ENCODE measurements around the gene EXOC5.
"Not testable (repeated sequence)": the region's sequence is repeated elsewhere in the genome, so short reads cannot be mapped to it uniquely, and the experiment has no call there.

Gene EXOC5

DNA sequence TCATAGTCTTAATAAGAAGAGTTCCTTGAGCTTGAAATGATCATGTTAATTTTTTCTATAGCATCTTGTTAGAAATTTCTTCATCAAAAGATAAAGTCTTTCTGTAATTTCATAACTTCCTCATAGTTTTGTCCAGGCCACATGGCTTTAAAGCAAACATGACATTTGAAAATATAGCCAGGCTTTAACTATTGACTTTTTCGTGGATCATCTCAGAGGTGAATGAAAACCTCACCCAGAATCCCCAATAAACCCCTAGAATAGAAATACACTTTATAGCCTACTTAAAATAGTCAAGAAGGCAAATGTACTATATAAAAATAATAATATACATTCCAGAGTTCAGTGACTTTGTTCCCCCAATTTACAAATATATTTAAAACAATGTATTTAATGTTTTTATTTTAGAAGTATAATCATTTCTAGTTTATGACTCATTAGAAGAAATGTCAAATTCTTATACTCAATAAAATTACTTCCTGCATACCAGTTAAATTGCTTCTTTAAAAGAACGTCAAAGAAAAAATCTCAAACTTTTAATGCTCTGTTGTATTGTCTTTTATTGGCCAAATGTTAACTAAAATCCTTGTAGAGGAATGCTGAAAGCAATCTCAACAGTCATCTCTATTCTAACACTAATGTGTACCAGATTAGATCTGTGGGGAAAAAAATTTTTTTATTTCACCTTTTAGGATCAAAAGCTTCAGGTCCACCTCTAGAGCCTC is 21.6 kb downstream of the EXOC5 start:
- DNase-seq = no peak

DNA sequence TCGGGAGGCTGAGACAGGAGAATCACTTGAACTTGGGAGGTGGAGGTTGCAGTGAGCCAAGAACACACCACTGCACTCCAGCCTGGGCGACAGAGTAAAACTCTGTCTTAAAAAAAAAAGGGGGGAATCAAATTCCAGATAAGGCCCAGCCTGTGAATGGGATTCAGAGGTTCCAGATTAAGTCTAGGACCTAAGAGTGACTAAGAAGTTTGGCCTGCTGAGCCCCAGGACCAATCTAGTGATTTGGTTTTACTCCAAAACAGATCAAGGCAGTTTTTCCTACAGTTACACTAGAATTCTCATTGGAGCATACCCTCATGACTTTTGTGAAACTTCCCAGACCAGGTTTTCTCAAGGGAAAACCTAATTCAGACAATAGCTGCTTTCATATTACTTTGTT is 22.8 kb downstream of the EXOC5 start:
- DNase-seq = no peak

DNA sequence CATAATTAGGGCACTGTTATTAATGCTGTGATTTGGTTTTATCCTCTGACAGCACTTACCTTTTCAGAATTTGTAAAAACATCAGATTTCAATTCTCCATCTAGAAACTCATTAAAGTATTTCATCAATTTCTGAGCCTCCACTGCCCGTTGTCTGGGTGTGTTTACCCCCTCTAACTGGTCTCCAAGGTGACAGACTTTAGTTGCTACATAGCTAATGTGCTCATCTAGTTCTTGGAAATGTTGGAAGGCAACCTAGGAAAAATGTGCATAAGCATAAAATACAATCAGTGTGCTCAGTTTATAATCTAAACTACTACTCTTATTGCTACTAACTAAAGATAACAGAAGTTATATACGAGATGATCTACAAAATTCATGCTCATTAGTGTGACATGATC is 24.6 kb downstream of the EXOC5 start:
- no peak for DNase-seq

DNA sequence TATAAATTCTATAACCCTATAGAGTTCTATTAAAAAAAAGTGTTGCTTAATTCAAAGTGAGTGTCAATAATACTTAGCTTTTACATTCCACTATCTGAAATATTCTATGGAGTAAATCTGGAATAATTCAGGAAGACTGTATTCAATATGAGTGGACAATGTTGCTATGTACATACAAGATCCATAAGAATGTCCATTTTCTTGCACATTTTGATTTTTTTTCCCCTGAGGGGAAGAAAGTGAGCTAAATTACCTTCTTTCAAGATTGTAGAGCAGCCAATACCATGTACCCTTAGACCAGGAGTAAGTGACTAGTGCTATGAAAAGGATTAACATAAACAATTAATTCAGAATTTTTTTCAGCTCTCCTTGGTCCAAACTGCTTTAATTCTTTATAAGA is 25.4 kb downstream of the EXOC5 start:
- no peak for DNase-seq

DNA sequence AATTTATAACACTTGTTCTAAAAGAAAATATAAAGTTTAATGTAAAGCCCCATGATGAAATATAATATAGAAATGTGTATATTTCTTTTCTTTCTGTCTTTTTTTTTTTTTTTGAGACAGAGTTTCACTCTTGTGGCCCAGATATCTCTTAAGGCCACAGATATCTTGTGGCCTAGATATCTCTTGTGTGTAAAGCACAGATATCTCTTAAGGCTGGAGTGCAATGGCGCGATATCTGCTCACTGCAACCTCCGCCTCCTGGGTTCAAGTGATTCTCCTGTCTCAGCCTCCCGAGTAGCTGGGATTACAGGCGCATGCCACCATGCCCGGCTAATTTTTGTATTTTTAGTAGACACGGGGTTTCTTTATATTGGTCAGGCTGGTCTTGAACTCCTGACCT is 28.6 kb downstream of the EXOC5 start:
- DNase-seq = not testable (repeated sequence)

DNA sequence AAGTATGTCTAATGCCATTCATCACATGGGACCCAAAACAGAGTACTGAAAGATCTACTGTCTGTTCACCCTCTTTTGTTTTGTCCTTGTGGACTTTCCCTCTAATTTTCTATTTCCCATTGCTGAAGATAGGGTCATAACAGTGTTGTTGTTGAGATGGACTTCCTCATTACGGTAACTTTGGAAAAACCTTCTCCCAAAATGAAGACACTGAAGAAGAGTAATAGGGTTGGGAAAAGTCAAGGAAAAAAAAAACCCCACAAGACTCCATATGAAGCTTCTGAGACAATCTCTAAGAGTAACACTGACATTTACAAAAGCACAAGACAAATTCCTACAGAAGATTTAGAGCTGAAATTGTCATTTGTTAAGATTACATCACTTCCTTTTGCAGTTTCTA is 36.7 kb downstream of the EXOC5 start:
- no peak for DNase-seq

DNA sequence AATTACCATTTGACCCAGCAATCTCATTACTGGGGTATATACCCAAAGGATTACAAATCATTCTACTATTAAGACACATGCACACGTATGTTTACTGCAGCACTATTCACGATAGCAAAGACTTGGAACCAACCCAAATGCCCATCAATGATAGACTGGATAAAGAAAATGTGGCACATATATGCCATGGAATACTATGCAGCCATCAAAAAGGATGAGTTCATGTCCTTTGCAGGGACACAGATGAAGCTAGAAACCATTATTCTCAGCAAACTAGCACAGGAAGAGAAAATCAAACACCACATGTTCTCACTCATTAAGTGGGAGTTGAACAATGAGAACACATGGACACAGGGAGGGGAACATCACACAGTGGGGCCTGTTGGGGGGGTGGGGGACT is 40.4 kb downstream of the EXOC5 start:
- DNase-seq = not testable (repeated sequence)

DNA sequence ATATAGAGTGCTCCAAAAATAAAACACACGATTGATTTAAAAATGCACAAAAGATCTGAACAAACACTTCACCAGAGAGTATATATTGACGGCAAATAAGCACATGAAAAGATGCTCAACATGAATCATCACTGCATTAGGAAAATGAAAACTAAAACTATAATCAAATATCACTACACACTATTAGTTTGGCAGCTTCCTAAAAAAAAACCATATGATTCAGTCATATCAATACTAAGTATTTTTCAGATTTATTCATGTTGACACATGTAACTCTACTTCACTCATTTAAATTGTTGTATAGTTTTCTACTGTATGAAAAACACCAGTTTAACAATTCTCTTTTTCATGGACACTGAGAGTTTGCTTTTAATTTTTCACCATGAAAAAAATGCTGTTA is 41.6 kb downstream of the EXOC5 start:
- no peak for DNase-seq

DNA sequence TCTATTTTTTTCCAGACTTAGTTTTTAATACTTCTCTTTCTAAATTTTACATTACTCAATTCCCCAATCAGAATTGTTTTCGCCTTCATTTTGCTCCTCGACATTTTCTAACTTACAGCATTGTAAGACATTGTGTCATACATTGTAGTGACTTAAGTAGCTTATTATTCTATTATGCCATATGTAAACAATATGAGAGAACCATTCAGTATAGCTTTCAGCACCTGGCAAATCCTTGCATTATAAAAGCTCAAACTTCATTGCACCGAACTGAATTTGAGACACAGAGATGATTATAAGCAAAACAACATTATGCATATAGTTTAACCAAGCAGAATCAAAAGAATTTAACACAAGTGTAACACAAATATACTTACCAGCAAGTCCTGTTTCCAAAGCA is 46.8 kb downstream of the EXOC5 start:
- DNase-seq = no peak

DNA sequence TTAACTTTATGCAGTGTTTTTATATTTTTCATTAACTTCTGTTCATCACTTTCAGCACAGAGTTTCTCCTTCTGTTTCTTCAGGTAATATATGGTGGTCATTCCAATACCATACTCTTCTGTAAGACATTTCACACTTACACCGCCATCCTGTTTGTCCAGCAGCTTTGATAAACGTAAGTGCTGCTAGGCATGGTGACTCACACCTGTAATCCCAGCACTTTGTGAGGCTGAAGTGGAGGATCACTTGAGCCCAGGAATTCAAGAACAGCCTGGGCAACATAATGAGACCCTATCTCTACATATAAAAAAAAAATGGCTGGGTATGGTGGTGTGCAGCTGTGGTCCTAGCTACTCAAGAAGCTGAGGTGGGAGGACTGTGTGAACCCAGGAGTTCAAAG is 55.8 kb downstream of the EXOC5 start:
- DNase-seq = no peak

DNA sequence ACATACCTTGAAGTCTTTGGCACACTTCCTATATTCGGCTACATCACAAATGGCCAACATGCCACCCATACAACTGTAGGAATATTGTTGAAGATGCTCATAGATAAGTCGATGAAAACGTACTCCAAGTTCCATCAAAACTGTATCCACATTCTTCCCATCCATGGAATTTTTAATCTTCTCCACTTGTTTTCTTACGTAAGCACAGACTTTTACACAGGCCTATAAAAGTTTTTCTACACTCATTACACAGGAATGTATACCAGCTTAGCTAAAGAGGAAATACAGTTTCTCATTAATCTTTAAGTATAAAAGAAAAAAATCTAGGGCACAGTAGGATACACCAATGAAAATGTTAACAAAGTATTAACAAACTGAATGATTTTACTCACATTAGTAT is 59.1 kb downstream of the EXOC5 start:
- DNase-seq = no peak

DNA sequence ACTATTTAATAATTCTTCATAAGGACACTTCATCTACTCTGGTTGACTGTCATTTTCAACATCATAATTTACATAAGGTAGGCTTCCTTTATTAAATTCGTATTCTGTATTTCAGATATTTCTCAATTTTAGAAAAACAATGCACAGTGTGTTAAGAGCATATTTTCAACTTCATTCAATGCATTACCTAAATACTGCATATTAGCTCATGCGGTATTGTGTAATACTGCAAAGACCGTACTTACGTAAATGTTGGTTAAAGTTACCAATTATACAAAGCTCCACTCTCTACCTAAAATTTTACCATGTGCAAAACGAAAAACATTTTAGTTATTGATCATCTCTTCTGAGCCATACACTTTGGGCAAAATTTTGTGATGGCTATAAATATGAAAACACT is 62.8 kb downstream of the EXOC5 start:
- DNase-seq = no peak

DNA sequence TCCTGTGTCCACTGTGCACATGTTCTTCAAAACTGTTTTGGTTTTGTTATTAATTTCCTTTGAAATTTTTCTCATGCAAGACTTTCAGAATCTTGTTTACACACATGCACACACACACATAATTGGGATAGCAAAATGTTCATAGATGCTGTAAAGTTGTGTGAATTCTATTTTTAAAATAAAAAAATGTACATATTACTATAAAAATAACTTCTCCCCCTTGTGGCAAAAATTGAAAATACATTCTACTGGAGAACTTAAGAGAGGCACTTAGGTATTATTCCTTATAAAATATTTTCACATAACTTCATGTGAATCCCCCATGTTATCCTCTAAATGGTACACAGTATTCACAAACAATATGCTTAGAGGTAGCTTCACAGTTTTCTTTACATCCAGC is 66.0 kb downstream of the EXOC5 start:
- not testable (repeated sequence) for DNase-seq

DNA sequence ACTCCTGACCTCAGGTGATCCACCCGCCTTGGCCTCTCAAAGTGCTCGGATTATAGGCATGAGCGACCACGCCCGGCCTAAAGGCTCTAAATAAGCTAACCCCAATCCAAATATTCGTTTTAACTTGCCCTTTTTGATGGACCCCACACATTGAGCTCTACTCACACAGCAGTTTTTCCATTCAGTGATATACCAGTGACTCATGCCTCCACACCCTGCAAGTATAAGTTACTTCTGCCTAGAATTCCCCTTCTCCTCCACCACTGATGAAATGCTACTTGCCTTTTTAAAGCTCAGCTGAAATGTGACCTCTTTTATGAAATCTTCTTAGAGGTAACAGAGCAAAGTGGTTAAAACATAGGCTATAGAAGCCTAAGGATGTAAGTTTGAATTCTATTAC is 68.8 kb downstream of the EXOC5 start:
- no peak for DNase-seq

DNA sequence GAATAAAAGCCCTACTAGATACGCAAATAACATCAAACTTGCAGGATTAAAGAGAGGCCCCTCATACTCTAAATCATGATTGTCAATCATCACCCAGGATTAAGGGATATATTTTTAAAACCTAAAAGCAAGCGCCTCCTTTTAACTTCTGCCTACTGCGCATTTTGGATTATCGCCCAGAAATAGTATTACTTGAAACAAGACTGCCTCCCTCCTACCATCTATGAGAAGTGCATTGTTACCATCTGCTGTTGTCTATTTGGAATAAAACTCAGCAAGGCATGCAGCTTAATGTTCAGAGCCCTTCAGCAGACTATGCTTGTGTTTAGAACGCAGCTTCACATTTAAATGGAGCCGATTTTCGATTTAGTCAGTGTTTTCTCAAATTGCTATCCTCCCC is 79.6 kb downstream of the EXOC5 start:
- DNase-seq = no peak

DNA sequence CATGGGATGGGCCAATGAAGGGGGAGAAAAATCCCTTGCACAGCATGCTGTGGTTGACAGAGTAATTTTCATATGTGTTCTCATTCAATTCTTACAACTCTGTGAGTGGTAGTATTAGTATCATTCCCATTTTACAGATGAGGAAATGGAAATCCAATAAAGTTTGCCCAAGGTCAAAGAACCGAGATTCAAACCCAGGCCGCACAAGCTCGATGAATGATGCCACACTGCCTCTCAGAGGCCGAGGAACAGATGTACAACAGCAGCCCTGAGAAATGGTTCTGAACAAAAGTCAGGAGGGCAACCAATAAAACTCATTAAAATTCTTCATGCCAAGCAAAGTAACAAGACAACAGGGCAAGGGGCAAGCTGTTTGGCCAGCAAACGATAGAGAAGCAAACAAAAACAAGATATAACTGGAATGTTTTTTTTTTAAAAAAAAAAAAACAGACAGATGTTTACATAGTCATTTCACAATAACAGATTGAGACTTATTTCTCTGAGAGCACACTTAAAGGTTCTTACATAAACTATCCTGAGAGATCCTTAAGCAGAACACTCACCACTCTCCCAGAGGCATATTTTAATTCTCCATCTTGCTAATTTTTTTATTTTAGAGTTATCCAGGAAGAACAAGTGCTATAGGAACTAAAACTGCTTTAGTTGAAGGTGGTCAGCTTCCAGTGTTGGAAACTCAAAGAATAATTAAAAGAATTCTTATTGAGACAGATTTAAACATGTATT is 85.8 kb downstream of the EXOC5 start:
- no peak for DNase-seq

DNA sequence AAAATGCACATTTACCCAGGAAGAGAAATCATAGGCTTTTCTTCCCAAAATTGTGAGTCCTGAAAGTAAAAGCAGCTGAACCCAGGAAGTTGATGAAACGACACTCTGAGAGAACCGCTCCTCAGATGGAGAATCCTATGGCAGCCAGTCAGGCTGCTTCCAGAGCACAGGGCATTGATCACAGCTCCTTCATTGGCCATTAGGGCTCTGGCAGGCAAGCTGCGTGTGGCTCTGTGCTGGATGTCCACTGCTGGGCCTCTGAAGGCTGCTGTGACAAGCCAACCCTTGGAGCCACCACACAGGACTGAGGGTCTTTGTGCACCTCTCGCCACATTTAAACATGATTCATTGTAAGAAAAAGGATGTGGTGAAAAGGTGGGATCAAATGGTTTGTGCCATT is 89.4 kb downstream of the EXOC5 start:
- DNase-seq = no peak

DNA sequence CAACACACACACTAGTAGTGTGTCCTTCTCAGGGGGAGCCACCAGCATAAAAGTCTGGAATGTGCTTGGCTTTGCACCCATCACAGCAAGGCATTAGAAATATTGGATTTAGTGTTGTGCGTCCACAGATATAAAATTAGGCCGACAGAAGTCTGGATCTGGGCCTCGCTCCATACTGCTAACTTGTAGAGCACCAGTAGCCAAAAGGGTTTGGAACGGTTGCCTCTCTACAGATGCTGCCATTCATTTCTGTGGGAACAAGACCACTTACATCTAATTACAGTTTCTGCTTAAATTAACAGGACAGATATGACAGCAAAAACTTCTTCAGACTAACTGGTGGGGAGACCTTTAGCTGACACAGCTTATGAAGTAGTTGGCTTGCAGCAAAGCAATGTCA is 94.2 kb downstream of the EXOC5 start:
- DNase-seq = no peak

DNA sequence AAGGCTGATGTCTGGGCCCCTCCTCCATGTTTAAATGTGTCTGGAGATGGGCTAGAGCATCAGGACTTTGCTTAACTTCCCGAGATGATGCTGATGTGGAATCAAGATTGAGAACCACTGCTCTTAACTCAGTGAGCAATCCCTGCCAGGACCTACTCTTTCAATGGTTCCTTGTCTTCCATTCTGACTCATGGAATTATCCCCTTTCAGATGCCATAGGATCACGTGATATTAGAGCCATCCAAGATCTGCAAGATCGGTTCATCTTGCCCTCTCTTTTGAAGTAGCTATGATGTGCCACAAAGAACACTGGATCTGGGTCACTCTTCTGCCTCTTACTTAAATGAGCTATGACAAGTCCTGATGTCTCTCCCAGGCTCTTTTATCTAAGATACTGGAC is 96.8 kb downstream of the EXOC5 start:
- DNase-seq = no peak

DNA sequence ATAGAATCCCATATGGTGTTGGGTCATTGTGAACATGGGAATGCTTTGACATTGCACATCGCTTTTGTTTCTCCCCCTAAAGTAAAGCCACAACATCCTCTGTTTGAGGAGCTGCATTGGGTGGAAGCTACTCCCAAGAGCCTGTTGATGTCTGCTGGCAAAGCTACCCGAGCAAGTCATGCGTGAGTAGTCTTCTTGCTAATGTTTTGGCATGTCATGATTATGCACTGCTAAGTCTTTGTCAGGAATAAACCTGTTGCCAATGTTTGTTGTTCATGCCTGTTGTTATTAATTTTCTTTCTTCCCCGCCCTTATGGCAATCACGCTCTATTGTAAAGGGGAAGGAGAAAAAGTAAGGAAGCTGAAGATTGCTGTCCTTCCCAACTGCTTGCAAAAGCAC is 97.3 kb downstream of the EXOC5 start:
- no peak for DNase-seq

DNA sequence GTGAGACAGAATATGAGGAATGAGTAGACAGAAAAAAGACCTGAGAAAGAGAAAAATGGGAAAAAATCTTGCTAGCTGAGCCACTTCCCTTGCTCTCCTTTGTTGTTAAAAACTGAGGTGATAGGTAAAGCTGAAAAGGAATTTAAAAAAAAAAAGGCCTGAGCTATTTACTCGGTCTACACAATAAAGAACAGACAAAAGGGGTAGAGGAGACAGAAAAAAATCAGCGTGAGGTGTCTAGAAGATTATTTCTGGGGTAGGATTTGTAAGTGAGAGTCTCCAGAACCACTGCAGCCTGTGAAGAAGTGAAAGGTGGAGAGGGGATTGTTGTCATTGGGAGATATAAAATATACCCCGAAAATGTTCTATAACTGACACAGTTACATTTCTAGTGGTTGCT is 98.8 kb downstream of the EXOC5 start:
- no peak for DNase-seq

DNA sequence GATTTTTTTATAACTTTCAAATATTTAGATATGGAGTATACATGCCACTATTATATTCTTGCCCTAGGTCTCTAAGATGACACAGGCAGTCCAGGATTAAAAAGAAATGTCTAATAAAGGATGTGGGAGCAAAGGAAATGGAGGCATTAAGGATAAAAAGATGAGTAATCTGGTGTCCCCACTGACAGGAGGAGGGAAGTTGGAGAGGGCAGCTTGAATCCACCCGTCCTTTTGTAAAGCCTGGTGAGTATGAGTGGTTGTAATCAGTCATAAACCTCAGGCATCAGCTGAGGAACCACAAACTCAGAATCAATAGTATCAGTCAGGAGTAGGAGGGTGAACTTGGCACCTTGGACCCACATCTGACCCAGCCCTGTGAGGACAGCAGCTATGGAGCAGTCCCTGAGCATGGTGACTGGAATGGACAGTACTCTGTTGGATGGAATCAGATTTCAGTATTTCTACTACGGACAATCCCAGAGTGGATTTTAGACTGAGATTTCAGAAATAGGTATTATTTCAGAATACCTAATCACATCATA is 100.5 kb downstream of the EXOC5 start:
- DNase-seq = no peak

DNA sequence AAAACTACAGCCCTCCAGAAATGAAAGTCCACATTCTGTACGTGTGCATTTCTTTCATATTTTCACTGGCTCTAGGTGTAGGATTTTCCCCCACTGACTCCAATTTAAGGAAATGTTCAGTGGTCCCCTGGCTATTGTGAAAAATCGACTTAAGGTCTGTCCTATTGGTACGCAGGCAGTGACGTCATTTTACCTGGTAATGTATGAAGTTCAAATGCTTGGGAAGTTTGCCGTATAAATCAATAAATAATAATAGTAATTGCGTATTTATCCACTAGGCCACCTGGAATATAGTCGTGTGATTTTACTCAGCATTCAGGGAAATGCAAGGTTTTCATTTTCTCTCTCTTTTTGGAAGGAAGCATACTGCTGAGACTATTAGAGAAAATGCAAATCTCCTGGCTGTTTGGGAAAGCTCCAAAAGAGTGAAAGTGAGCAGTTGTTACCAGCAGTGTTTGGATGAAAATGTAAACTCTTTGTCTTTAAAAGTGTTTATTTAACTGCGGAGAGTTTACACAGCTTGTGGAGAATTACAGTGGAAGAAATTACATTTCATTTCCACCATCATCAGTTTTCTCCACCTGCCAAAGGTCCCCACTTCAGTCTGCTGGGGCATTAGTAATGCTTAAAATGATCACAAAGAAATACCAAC is 107.0 kb downstream of the EXOC5 start:
- no peak for DNase-seq

DNA sequence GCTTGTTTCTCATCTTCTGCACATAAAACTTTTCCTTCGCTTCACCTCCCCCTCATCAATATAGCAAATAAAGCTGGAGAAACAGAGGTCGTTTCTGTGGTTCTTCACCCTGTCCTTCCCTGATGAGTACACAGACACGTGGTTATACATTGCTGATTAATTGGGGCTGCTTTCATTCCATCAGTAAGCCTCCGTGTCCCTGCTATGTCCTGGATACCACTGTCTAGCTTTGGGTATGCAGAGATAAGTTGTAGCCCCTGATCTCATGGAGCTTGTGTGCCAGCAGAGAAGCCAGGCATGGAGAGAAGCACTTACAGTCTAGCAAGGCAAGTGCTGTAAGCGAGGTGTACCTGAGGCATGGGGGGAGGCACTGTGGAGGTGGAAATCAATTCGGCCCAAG is 108.4 kb downstream of the EXOC5 start:
- DNase-seq = no peak
